ENCODE data around the gene TMEM272.

TMEM272 gene

DNA sequence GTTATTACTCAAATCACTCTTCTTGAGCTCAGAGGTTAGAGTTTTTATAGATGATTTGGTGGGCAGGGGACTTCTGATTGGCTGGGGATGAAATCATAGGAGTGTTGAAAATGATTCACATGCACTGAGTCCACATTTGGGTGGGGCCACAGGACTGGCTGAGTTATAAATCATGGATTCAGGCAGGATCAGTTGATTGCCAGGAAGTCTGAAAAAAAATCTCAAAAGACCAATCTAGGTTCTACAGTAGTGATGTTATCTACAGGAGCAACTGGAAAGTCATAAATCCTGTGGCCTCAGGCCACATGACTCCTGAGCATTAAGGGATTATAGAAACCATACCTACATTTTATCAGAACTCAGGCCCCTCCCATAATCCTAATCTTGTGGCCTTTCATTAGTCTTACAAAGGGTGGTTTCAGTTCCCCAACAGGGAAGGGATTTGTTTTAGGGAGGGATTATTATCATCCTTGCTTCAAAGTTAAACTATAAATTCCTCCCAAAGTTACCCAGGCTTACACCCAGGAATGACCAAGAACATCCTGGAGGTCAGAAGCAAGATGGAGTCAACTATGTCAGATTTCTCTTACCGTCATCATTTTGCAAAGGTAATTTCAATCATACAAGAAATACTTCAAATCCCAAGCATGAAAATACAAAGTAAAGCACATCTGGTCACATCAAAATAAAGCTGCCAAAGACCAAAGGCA is 11.2 kb upstream of the TMEM272 start:
- Histone ChIP-seq H3K27ac (no peak overlapping the region), H3K4me3 (no peak overlapping the region)
- no peak for DNase-seq (ENCODE audit: low spot score)
- TF ChIP-seq, protein P1, sequence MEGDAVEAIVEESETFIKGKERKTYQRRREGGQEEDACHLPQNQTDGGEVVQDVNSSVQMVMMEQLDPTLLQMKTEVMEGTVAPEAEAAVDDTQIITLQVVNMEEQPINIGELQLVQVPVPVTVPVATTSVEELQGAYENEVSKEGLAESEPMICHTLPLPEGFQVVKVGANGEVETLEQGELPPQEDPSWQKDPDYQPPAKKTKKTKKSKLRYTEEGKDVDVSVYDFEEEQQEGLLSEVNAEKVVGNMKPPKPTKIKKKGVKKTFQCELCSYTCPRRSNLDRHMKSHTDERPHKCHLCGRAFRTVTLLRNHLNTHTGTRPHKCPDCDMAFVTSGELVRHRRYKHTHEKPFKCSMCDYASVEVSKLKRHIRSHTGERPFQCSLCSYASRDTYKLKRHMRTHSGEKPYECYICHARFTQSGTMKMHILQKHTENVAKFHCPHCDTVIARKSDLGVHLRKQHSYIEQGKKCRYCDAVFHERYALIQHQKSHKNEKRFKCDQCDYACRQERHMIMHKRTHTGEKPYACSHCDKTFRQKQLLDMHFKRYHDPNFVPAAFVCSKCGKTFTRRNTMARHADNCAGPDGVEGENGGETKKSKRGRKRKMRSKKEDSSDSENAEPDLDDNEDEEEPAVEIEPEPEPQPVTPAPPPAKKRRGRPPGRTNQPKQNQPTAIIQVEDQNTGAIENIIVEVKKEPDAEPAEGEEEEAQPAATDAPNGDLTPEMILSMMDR (IDR thresholded peaks at IDR 0.05): no peak

DNA sequence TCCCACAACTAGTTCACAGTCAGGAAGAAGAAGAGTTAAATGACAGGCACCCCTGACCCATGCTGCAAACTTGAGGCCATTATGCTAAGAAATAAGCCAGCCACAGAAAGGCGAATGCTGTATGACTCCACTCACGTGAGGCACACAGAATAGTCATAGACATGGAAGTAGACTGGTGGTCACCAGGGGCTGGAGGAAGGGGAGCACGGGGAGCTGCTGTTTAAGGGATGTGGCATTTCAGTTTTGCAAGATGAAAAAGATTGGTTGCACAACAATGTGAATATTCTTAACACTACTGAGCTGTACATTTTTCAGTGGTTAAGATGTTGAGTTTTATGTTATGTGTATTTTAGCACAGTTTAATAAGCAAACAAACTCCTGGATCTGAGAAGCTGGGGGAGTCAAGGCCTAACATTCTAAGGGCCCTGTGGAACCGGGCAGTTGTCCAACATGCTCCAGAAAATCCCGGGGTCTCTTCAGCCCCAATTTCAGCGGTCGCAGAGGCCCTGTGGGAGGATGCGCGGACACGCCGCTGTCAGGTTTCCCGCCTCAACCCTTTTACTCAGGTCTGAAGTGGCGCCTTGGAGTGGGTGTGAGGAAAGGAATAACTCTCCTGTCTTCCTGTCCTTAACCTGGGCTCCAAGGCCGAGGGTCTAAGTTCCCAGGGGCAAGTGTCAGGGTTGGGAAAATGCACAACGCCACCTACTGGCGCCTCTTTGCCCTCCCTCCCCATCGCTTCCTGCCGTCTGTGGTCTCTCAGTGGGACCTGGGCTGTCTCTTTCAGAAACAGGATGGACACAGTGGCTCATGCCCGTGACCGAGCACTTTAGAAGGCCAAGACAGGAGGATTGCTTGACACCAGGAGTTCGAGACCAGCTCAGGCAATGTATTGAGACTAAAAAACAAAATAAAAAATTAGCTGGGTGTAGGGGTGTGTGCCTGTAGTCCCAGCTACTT is 4.4 kb upstream of the TMEM272 start:
- DNase-seq (ENCODE audit: low spot score): no peak

DNA sequence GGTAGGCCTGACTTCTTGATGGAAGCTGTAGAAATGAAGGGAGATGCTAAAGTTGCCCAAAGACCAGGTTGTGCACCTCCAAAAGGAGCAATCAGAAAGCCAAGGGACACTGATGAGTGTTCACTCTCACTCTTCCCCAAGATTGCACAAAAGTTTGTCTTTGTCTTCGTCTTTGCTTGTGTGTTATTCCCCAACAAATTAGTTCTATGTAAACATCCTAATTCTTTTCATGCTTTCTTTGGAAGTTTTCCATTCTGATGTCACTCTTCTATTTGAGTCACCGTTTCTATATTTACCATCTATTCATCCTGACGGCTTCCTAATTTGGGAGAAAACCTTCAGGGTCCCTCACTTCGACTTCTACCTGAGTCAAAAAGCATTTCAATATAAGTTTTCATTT is 3.7 kb upstream of the TMEM272 start:
- Histone ChIP-seq H3K27ac (no peak overlapping the region), H3K4me3 (no peak overlapping the region)
- DNase-seq (ENCODE audit: low spot score): no peak
- TF ChIP-seq, protein P1 (IDR thresholded peaks at IDR 0.05): no peak

More for the DNA sequence above, 4.4 kb upstream of the TMEM272 start:
- Histone ChIP-seq H3K4me3 (no peak overlapping the region), H3K27ac (no peak overlapping the region)
- TF ChIP-seq, protein P1 (IDR thresholded peaks at IDR 0.05): no peak

DNA sequence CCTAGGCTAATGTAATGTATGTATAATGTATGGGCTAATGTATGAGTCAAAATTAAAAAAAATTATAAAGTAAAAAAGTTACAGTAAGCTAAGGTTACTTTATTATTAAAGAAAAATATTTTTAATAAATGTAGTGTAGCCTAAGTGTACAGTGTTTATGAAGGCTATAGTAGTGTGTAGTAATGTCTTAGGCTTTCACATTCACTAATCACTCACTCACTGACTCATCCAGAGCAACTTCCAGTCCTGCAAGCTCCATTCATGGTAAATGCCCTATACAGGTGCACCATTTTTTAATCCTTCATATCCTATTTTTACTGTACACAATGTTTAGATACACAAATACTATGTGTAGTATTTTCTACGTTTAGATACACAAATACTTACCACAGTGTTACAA is 1.8 kb upstream of the TMEM272 start:
- DNase-seq (ENCODE audit: low spot score): no peak
- Histone ChIP-seq H3K4me3 (no peak overlapping the region), H3K27ac (no peak overlapping the region)
- TF ChIP-seq, protein P1 (IDR thresholded peaks at IDR 0.05): no peak

DNA sequence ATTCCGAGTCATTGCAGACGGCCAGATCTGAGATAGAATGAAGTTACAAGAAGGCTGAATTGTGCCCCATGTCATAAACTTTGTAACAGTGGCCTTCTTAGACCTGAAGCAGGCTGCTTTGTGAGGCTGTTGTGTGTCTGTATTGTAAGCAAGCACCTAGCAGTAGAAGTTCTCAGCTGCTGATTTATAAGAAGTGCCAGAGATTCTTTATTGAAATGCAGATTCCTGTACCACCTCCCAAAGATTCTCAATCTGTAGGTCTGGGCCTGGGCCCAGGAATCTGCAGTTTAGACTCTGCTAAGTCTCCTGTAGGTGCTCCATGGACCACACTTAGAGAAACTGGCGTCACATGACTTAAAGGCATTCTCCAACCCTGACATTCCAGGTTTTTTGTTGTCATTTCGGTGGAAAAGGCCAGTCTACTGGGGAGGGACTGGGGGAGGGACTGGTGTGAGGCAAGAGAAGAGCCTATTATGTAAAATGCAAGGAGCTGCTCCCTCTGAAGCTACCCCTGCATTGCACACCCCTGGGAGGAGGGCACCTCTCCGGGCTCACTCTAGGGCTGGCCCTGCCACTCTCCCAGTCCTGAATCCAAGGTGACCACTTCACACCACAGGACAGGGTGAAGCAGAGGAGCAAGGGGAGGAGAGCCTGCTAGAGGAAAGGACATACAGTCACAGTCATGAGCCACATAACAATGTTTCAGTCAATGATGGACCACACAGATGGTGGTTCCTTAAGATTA is 769 bp upstream of the TMEM272 start:
- Histone ChIP-seq H3K27ac (no peak overlapping the region), H3K4me3 (peak overlapping the region; percentile 42)
- TF ChIP-seq, protein P1 (IDR thresholded peaks at IDR 0.05): no peak
- DNase-seq (ENCODE audit: low spot score): no peak

DNA sequence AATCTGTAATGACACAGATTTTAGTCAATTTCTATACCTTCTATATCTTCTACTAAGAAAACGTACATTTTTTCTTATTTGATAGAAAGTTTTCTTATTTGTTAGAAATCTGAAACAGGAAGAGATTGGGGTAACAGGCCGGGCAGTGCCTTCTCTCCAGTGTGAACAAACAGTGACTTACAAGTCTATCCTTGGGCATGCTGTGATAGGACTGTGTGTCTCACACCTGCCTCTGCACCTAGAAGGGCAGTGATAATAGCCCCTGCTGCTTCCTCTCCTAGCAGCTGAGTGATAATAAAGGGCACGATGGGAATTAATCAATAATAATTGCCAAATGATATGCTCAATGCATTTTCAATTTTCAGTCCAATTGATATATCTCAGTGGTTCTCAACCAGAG is 1.4 kb downstream of the TMEM272 start:
- Histone ChIP-seq H3K4me3 (no peak overlapping the region), H3K27ac (no peak overlapping the region)
- TF ChIP-seq, protein P1 (IDR thresholded peaks at IDR 0.05): no peak
- no peak for DNase-seq (ENCODE audit: low spot score)

Data from coronary artery (tissue), 2 donors.